Trophoblast cell (in vitro differentiated cells and primary cell): ENCODE measurements around the gene ARHGAP26.

Source experiments
- DNase-seq, 2 donors: peaks; one replicate each; pipeline ENCODE4 v3.0.0-alpha.2; 2016
- H2AFZ ChIP-seq: 2 replicates; pipeline ENCODE4 v1.6.1; 2013; ENCODE audit warnings: low read length, moderate library complexity, mild to moderate bottlenecking; ENCODE audit not compliant: insufficient read depth, poor library complexity
- H2AK5ac ChIP-seq: 2 replicates; pipeline ENCODE4 v1.6.1; 2013; ENCODE audit warnings: mild to moderate bottlenecking, low read length
- H2BK120ac ChIP-seq: 2 replicates; pipeline ENCODE4 v1.6.1; 2013; ENCODE audit warnings: low read length, mild to moderate bottlenecking, moderate library complexity; ENCODE audit not compliant: insufficient read depth, poor library complexity
- H2BK12ac ChIP-seq: 2 replicates; pipeline ENCODE4 v1.6.1; 2013; ENCODE audit warnings: mild to moderate bottlenecking, low read length, moderate library complexity
- H2BK5ac ChIP-seq: 2 replicates; pipeline ENCODE4 v1.6.1; 2013; ENCODE audit warnings: low read length, low read depth, moderate library complexity, mild to moderate bottlenecking; ENCODE audit not compliant: poor library complexity
- H3K14ac ChIP-seq: 2 replicates; pipeline ENCODE4 v1.6.1; 2013; ENCODE audit warnings: mild to moderate bottlenecking, low read length
- H3K18ac ChIP-seq: 2 replicates; pipeline ENCODE4 v1.6.1; 2013; ENCODE audit warnings: mild to moderate bottlenecking, low read length
- H3K23ac ChIP-seq: 2 replicates; pipeline ENCODE4 v1.6.1; 2013; ENCODE audit warnings: low read length
- H3K27ac ChIP-seq: 2 replicates; pipeline ENCODE4 v1.5.1; 2013; ENCODE audit warnings: low read depth, mild to moderate bottlenecking, inconsistent platforms, low read length, moderate library complexity
- H3K27me3 ChIP-seq: 2 replicates; pipeline ENCODE4 v1.6.1; 2013; ENCODE audit warnings: inconsistent platforms, mild to moderate bottlenecking, low read length, moderate library complexity; ENCODE audit not compliant: insufficient read depth
- H3K36me3 ChIP-seq, 2 experiments: 1 replicate in 1 of 2; 2 replicates in 1 of 2; pipeline ENCODE4 v1.6.1; 2013; ENCODE audit warnings: low read length in 2 of 2, mild to moderate bottlenecking in 2 of 2, moderate library complexity in 1 of 2; ENCODE audit not compliant: insufficient read depth in 2 of 2, control insufficient read depth in 1 of 2
- H3K4ac ChIP-seq: 2 replicates; pipeline ENCODE4 v1.6.1; 2013; ENCODE audit warnings: low read depth, mild to moderate bottlenecking, low read length, moderate library complexity
- H3K4me1 ChIP-seq, 2 experiments: 1 replicate in 1 of 2; 2 replicates in 1 of 2; pipeline ENCODE4 v1.6.1; 2013; ENCODE audit warnings: low read length in 2 of 2, mild to moderate bottlenecking in 2 of 2, moderate library complexity in 1 of 2; ENCODE audit not compliant: insufficient read depth in 2 of 2, control insufficient read depth in 1 of 2
- H3K4me2 ChIP-seq: 2 replicates; pipeline ENCODE4 v1.6.1; 2013; ENCODE audit warnings: inconsistent platforms, mild to moderate bottlenecking, low read length, moderate library complexity
- H3K4me3 ChIP-seq: 2 replicates; pipeline ENCODE4 v1.5.1; 2013; ENCODE audit warnings: mild to moderate bottlenecking, low read depth, low read length, inconsistent platforms
- H3K79me1 ChIP-seq: one replicate; pipeline ENCODE4 v1.6.1; 2013; ENCODE audit warnings: low read length
- H3K79me2 ChIP-seq: 2 replicates; pipeline ENCODE4 v1.6.1; 2013; ENCODE audit warnings: low read length, mild to moderate bottlenecking; ENCODE audit not compliant: control insufficient read depth, insufficient read depth, poor library complexity
- H3K9ac ChIP-seq: 2 replicates; pipeline ENCODE4 v1.6.1; 2013; ENCODE audit warnings: mild to moderate bottlenecking, low read length
- H3K9me3 ChIP-seq: 2 replicates; pipeline ENCODE4 v1.6.1; 2013; ENCODE audit warnings: low read depth, mild to moderate bottlenecking, control low read depth, inconsistent platforms, low read length; ENCODE audit not compliant: insufficient read depth
- H4K12ac ChIP-seq: 2 replicates; pipeline ENCODE4 v1.6.1; 2013; ENCODE audit warnings: low read depth, mild to moderate bottlenecking, low read length, moderate library complexity
- H4K8ac ChIP-seq: 2 replicates; pipeline ENCODE4 v1.6.1; 2013; ENCODE audit warnings: low read depth, mild to moderate bottlenecking, low read length, moderate library complexity
- H4K91ac ChIP-seq: one replicate; pipeline ENCODE4 v1.6.1; 2013; ENCODE audit warnings: low read depth, mild to moderate bottlenecking, low read length, moderate library complexity
- WGBS: extraction: QIAGEN DNeasy Blood & Tissue Kit; methylation state at CpG from one replicate; pipeline ENCODE4 v1.1.7; 2013; ENCODE audit warnings: missing lambda C conversion rate; ENCODE audit not compliant: insufficient read length, insufficient coverage; ENCODE audit errors: extremely low coverage; 5-methylcytosine and 5-hydroxymethylcytosine counted together

ARHGAP26 gene

GRCh38 chr5:142957528-142957927, 187.4 kb downstream of the ARHGAP26 start:
- H3K23ac ChIP-seq = no peak overlapping the region
- no peak for DNase-seq
- H3K9ac ChIP-seq = no peak overlapping the region
- H3K27ac ChIP-seq = no peak overlapping the region
- H2BK5ac ChIP-seq = no peak overlapping the region
- no peaks in the 10 kb centered on the region for H3K79me1 ChIP-seq
- H3K9me3 ChIP-seq = no peaks in the 10 kb centered on the region
- no peaks in the 10 kb centered on the region for H3K27me3 ChIP-seq
- no peak overlapping the region for H3K4ac ChIP-seq
- no peaks in the 10 kb centered on the region for H3K79me2 ChIP-seq
- H3K4me3 ChIP-seq = no peak overlapping the region
- no peaks in the 10 kb centered on the region for H3K36me3 ChIP-seq
- no peak overlapping the region for H3K4me2 ChIP-seq
- H3K14ac ChIP-seq = no peak overlapping the region
- no peak overlapping the region for H4K12ac ChIP-seq
- WGBS = no CpG with 5 or more reads among the region's 7 CpGs
- no peak overlapping the region for H2BK120ac ChIP-seq
- H2AK5ac ChIP-seq = no peak overlapping the region
- no peak overlapping the region for H2AFZ ChIP-seq
- H4K91ac ChIP-seq = no peak overlapping the region
- no peak overlapping the region for H4K8ac ChIP-seq
- no peak overlapping the region for H3K18ac ChIP-seq
- H2BK12ac ChIP-seq = no peak overlapping the region
- no peaks in the 10 kb centered on the region for H3K4me1 ChIP-seq

GRCh38 chr5:142958944-142959682, 188.9 kb downstream of the ARHGAP26 start:
- H3K4me1 ChIP-seq = no peaks in the 10 kb centered on the region
- no peak overlapping the region for H3K4me2 ChIP-seq
- H3K27me3 ChIP-seq = no peaks in the 10 kb centered on the region
- no peak for DNase-seq
- no peaks in the 10 kb centered on the region for H3K36me3 ChIP-seq
- H3K14ac ChIP-seq = no peak overlapping the region
- no peak overlapping the region for H2AFZ ChIP-seq
- H3K18ac ChIP-seq = no peak overlapping the region
- no peak overlapping the region for H4K8ac ChIP-seq
- no peak overlapping the region for H2BK120ac ChIP-seq
- no peaks in the 10 kb centered on the region for H3K79me2 ChIP-seq
- no CpG with 5 or more reads among the region's 1 CpG for WGBS
- H4K12ac ChIP-seq = no peak overlapping the region
- H2BK5ac ChIP-seq = no peak overlapping the region
- no peak overlapping the region for H3K4me3 ChIP-seq
- no peak overlapping the region for H2AK5ac ChIP-seq
- H3K4ac ChIP-seq = no peak overlapping the region
- no peak overlapping the region for H4K91ac ChIP-seq
- H3K27ac ChIP-seq = no peak overlapping the region
- no peaks in the 10 kb centered on the region for H3K79me1 ChIP-seq
- H3K9ac ChIP-seq = no peak overlapping the region
- no peak overlapping the region for H2BK12ac ChIP-seq
- no peaks in the 10 kb centered on the region for H3K9me3 ChIP-seq
- no peak overlapping the region for H3K23ac ChIP-seq

DNA sequence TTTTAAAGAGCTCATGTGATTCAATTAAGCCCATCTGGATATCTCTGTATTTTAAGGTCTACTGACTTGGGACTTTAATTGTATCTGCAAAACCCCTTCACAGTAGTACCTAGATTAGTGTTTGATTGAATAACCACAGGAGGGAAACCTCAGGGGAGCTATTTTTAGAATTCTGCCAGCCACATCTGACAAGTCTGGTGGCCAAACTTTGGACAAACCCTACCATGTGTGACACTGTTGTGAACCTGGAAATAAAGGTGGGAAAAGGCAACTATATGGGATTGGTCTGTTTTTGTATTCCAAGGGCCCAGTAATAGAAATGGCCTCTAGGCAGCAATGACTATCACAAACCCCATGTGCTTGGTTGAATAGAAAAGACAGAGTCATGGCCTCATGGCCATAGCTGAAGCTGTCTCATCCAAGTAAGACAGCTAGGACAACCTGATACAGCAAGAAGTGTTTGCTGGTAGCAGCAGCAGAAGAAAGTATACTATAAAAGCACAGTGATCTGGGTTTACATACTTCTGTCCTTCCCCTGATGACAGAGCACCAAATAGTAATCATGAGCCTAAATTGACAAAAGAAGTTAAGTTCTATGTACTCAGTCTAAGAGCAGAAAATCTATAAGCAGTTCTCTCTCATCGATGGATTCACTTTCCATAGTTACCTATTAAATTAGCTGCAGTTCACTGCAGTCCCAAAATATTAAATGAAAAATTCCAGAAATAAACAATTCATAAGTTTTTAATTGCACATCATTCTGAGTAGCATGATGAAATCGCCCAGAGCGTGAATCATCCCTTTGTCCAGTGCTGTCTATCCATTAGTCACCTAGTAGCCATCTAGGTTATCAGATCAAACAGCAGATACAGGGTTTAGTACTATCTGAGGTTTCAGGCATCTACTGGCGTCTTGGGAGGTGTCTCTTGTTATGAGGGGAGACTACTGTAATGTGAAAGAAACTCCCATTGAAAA, 189.8 kb downstream of the ARHGAP26 start:
- peak; percentile 68 to 89 for DNase-seq
- no peak overlapping the region for H2AK5ac ChIP-seq
- H3K23ac ChIP-seq = no peak overlapping the region
- H3K9ac ChIP-seq = no peak overlapping the region
- no peak overlapping the region for H3K4me2 ChIP-seq
- no peak overlapping the region for H2AFZ ChIP-seq
- no peaks in the 10 kb centered on the region for H3K4me1 ChIP-seq
- no peak overlapping the region for H4K8ac ChIP-seq
- H2BK5ac ChIP-seq = no peak overlapping the region
- H3K79me2 ChIP-seq = no peaks in the 10 kb centered on the region
- H3K14ac ChIP-seq = no peak overlapping the region
- no peak overlapping the region for H4K12ac ChIP-seq
- H4K91ac ChIP-seq = no peak overlapping the region
- WGBS = no CpG with 5 or more reads among the region's 4 CpGs
- H3K27me3 ChIP-seq = no peaks in the 10 kb centered on the region
- no peak overlapping the region for H3K27ac ChIP-seq
- H2BK120ac ChIP-seq = no peak overlapping the region
- no peaks in the 10 kb centered on the region for H3K36me3 ChIP-seq
- no peak overlapping the region for H3K4me3 ChIP-seq
- no peak overlapping the region for H3K4ac ChIP-seq
- H2BK12ac ChIP-seq = no peak overlapping the region
- no peak overlapping the region for H3K18ac ChIP-seq
- H3K79me1 ChIP-seq = no peaks in the 10 kb centered on the region
- H3K9me3 ChIP-seq = no peaks in the 10 kb centered on the region

- H2BK12ac ChIP-seq = no peak overlapping the region
- H3K79me2 ChIP-seq = no peaks in the 10 kb centered on the region
- no peak overlapping the region for H2AK5ac ChIP-seq
- H3K4me1 ChIP-seq = no peaks in the 10 kb centered on the region
- H4K12ac ChIP-seq = no peak overlapping the region
- H3K27me3 ChIP-seq = no peaks in the 10 kb centered on the region
- no peak overlapping the region for H2AFZ ChIP-seq
- H3K27ac ChIP-seq = no peak overlapping the region
- no peaks in the 10 kb centered on the region for H3K9me3 ChIP-seq
- no peak overlapping the region for H3K4me3 ChIP-seq
- H3K9ac ChIP-seq = no peak overlapping the region
- no peak overlapping the region for H3K14ac ChIP-seq
- H3K4ac ChIP-seq = no peak overlapping the region
- no peak overlapping the region for H3K18ac ChIP-seq
- DNase-seq = no peak
- no peak overlapping the region for H4K91ac ChIP-seq
- no peaks in the 10 kb centered on the region for H3K79me1 ChIP-seq
- H3K4me2 ChIP-seq = no peak overlapping the region
- H2BK120ac ChIP-seq = no peak overlapping the region
- no peak overlapping the region for H4K8ac ChIP-seq
- H2BK5ac ChIP-seq = no peak overlapping the region
- no peak overlapping the region for H3K23ac ChIP-seq
- WGBS = no CpG with 5 or more reads among the region's 5 CpGs
- no peaks in the 10 kb centered on the region for H3K36me3 ChIP-seq
Measured at GRCh38 chr5:142961440-142962173, 191.4 kb downstream of the ARHGAP26 start.
